Inflammatory macrophage treated with lipopolysaccharide for 1 hour (primary cell): ENCODE measurements around the gene LMAN1L.

Source experiments
- DNase-seq, 2 donors: peaks; one replicate each; pipeline ENCODE4 v3.0.0-alpha.2; 2020 to 2022

LMAN1L gene

GRCh38 chr15:74817370-74817737, 4.7 kb downstream of the LMAN1L start:
- DNase-seq, result no peak

DNA sequence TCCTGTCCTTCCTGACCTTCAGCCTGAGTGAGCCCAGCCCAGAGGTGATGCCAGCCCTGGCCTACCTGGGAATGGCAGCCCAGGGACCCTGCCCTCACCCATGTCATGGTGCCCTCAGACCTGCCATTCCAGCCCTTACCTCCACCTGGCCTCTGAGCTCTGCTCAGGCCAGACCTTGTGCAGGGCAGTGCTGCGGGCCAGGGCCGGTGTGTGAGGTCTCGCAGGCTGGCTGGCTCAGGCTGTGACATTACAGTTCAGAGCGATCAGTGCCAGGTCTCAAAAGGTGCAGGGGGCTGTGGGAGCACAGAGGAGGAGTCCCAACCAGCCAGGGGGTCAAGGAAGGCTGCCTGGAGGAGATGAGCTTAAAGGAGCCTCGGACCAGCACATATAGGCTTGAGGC, 7.4 kb downstream of the LMAN1L start:
- no peak for DNase-seq

DNA sequence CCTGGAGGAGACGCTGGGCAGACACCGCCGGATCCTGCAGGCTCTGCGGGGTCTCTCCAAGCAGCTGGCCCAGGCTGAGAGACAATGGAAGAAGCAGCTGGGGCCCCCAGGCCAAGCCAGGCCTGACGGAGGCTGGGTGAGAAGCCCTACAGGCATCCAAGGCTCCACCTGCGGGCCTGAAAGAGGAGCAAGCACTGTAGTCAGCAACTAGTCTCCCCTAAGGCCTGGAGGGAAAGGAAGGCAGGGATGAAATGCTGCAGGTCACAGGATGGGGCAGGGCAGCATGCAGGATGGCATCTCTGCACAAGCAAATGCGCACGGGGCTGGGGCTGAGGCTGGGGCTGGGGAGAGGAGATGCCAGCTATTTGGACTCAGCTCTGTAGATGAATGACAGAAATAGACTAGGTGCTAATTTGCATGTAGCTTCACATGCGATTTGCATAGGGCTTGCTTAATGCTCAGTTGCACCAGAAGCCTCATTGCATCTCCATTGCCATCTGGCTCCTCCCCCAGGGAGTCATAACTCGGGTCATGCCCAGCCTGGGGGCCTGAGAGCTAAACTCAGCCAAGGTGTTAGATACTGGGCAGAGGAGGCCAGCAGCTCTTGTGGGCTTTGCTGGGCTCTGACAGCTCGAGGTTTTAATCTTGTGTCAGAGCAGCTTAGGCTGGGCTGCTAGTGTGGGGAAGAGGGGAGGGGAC, 8.6 kb downstream of the LMAN1L start:
- peak; percentile 54 to 68 for DNase-seq

DNA sequence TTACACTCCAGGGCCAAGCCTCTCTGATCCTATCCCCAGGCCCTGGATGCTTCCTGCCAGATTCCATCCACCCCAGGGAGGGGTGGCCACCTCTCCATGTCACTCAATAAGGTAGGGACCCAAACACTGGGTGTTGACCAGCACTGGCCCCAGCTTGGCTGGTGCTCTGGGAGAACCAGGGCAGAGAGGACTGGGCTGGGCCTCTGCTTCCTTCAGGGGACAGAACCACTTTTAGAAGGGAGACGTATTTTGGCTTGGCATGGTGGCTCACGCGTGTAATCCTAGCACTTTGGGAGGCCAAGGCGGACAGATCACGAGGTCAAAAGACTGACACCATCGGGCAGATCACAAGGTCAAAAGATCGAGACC, 9.1 kb downstream of the LMAN1L start:
- no peak for DNase-seq

DNA sequence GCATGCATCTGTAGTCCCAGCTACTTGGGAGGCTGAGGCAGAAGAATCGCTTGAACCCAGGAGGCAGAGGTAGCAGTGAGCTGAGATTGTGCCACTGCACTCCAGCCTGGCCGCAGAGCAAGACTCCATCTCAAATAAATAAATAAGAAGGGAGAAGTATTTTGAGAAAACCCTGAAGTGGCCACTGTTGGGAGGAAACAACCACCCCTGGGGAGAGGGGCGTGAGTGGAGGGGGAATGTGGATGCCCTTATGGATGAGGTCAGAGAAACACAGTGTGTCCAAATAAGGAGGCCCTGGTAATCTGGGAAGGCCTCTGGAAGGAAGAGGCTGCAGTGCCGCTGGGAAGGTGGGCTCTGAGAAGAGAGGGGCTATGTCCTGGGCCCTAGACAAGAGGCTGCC, 9.6 kb downstream of the LMAN1L start:
- DNase-seq, result no peak

DNA sequence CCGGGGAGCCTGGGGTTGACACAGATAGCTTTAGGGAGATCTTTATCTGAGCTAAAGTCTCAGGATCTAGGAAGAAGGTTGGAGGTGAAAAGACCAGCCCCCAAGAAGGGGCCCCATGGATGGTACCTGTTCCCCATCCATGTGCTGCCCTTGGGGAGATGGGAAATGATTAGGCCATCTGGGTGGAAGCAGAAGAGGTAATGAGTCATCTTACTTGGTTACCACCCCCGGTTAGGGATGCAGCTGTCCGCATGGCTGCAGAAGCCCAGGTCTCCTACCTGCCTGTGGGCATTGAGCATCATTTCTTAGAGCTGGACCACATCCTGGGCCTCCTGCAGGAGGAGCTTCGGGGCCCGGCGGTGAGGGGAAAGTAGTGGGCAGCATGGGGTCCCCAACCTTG, 10.7 kb downstream of the LMAN1L start:
- no peak for DNase-seq

- no peak for DNase-seq
Measured at GRCh38 chr15:74824976-74825375, 12.3 kb downstream of the LMAN1L start.

DNA sequence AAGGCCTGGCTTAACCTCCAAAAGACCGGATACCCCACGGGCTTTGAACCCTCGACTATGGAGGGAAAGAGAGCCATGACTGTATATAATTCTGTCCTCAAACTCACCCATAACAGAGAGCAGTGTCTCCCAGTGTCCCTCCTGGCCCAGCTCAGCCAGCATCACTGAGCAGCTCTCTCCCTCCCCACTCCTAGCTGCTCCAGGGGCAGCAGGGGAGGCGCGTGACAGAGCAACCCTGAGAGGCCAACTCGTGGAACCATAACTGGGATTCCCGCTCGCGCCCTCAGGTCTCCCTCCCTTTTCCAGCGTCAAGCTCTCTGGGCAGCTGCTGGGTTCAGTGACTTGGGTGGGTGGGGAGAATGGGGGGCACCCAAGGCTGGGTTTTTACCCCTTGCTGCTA, 13.2 kb downstream of the LMAN1L start:
- DNase-seq, result no peak

DNA sequence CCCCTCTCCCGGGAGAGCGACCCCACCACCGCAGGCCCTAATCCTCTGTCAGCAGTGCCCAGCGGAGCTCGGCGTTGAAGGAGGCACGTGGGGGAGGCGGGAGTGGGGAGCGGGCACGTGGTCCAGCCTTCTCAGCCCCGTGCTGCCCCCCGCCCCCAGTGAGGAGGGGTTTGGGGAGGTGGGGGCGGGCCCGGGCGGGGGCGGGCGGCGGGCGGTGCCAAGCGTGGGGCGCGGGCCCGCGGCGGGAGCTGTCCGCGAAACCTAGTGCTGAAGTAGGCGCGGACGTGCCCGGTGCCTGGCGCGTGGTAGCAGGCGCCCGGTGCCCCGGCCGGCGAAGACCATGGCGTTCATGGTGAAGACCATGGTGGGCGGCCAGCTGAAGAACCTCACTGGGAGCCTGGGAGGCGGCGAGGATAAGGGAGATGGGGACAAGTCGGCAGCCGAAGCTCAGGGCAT, 13.8 kb downstream of the LMAN1L start, which contains the start of gene CPLX3:
CPLX3 (plus strand) TSS at position 264 of the 456 bp plus-strand sequence; CDS start at position 341, 77 bp downstream.
- DNase-seq, result peak in 1 of 2 donors; percentile 12

- no peak for DNase-seq
Measured at GRCh38 chr15:74826921-74827320, 14.3 kb downstream of the LMAN1L start.

- no peak for DNase-seq
Measured at GRCh38 chr15:74827614-74828013, 15.0 kb downstream of the LMAN1L start.

- no peak for DNase-seq
Measured at GRCh38 chr15:74828835-74829234, 16.2 kb downstream of the LMAN1L start.

DNA sequence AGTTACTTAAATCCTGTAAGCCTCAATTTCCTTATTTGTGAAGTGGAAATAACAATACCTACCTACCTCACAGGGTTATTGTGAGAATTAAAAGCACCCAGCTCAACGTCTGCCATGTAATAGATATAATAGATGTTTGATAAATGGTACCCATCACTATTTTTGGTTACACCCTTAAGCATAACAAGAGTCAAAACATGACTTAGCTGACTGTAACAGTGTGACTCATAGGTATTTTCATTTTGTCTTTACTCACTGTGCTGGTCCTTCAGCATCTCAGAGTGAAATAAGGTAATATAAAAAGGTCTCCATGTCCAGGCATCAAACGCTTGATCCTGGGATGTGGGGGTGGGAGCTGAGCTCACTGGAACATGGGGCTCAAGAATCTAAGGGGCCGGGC, 16.9 kb downstream of the LMAN1L start:
- no peak for DNase-seq

GRCh38 chr15:74829991-74830390, 17.4 kb downstream of the LMAN1L start:
- no peak for DNase-seq

DNA sequence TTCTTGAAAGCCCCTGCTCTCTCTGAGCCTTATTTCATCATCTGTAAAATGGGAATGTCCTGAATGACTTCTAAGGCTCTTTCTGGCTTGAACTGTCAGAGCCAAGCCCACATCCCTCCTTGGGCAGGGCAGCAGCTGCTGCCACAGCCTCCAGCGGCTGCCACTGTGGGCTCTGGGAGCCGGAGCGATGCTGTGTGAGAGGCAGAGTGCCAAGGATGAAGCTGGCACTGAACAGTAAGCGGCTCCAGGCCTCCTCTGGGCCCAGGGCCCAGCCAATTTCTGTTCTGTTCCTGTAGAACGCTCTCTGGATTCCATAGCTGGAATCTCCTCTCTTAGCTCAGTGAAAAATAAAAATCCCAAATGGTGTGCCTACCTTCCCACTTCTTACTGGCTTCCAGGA, 18.2 kb downstream of the LMAN1L start:
- no peak for DNase-seq

- no peak for DNase-seq
Measured at GRCh38 chr15:74831813-74832495, 19.3 kb downstream of the LMAN1L start.

GRCh38 chr15:74832826-74833225, 20.2 kb downstream of the LMAN1L start:
- peak in 1 of 2 donors; percentile 32 for DNase-seq

- peak in 1 of 2 donors; percentile 43 for DNase-seq
Measured at GRCh38 chr15:74833376-74834107, 20.9 kb downstream of the LMAN1L start.

GRCh38 chr15:74835312-74835823, 22.7 kb downstream of the LMAN1L start:
- peak; percentile 34 to 73 for DNase-seq

- no peak for DNase-seq
Measured at GRCh38 chr15:74836846-74837245, 24.2 kb downstream of the LMAN1L start.

DNA sequence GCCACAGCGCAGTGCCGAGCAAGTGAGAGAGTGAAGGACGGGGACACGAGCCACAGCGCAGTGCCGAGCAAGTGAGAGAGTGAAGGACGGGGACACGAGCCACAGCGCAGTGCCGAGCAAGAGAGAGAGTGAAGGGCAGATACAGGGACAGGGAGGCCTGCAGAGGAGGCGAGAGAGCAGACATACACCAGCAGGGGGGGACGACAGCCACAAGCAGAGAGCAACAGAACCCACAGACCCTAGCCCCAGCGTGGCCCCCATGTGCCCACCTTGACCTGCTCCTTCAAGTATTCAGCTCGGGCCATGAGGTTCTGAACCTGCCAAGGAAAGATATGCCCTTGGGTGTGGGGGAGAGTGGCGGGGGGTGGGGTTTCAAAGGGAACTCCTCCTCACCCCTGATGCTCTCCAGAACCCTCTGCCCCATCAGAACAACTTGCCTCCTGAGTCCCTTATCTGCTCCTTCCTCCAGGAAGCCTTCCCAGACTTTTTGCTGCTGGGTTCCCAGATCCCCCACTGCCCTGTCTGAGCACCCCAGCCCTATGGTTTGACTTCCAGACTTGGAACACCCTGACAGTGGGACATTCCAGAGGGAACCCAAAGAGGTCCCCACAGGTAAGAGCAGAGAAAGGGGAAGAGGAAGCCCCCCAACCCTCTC, 25.0 kb downstream of the LMAN1L start:
- DNase-seq, result no peak

GRCh38 chr15:74838137-74838516, 25.5 kb downstream of the LMAN1L start:
- DNase-seq, result no peak
